GM12864 (cell line): ENCODE data around the gene DLGAP1.

ENCODE experiments used
- DNase-seq: peaks from one replicate; pipeline ENCODE4 v3.0.0-alpha.2; 2011; ENCODE audit warnings: low read depth
- H3K4me3 ChIP-seq: 2 replicates; pipeline ENCODE4 v1.5.1; 2011; ENCODE audit warnings: mild to moderate bottlenecking, low read depth, low read length, control low read depth
- TF ChIP-seq, protein P1 (sequence below): IDR thresholded peaks from 2 replicates; pipeline ENCODE4 v1.5.1; 2011; ENCODE audit warnings: low read depth, mild to moderate bottlenecking, moderate library complexity, low read length, control low read depth, inconsistent platforms; ENCODE audit errors: missing control alignments

The DLGAP1 gene

DNA sequence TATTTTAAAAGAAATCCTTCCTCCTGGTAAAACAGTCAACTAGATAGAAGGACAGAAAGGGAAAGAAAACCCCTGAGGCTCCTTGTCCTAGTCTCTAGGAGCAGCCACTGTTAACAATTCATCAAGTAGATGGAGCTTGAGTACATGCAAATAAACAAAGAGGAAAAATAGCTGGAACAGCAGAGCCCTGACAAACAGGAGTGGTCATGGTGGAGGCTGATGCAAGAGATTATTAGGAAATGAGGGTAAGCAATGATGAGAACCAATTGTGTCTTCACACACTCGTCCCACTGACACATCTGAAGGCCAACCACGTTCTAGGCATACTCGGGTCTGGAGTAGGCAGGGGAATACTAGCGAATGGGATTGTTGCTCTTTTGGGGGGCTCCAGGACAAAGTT, 9.2 kb downstream of the DLGAP1 start:
- no peak overlapping the region for H3K4me3 ChIP-seq
- TF ChIP-seq, protein P1, sequence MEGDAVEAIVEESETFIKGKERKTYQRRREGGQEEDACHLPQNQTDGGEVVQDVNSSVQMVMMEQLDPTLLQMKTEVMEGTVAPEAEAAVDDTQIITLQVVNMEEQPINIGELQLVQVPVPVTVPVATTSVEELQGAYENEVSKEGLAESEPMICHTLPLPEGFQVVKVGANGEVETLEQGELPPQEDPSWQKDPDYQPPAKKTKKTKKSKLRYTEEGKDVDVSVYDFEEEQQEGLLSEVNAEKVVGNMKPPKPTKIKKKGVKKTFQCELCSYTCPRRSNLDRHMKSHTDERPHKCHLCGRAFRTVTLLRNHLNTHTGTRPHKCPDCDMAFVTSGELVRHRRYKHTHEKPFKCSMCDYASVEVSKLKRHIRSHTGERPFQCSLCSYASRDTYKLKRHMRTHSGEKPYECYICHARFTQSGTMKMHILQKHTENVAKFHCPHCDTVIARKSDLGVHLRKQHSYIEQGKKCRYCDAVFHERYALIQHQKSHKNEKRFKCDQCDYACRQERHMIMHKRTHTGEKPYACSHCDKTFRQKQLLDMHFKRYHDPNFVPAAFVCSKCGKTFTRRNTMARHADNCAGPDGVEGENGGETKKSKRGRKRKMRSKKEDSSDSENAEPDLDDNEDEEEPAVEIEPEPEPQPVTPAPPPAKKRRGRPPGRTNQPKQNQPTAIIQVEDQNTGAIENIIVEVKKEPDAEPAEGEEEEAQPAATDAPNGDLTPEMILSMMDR = no peak
- DNase-seq = no peak

DNA sequence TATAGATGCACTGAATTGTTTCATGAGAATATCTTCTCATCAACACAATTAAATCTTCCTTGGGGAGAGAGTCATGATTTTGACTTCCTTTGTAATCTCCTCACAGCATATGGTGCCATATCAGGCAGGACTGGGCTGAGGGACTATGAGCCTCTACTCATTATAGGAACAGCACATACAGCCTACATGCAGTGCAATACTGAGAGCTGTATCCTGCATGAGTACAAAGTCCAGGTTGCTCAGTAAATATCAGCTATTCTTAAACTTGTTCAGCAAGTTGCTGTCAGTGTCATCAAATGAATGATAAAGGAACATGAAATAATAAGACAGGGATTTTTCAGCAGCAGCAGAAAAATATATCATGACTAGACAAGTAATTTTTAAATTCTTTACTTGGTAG, 10.8 kb downstream of the DLGAP1 start:
- H3K4me3 ChIP-seq = no peak overlapping the region
- TF ChIP-seq, protein P1 = no peak
- DNase-seq = no peak

DNA sequence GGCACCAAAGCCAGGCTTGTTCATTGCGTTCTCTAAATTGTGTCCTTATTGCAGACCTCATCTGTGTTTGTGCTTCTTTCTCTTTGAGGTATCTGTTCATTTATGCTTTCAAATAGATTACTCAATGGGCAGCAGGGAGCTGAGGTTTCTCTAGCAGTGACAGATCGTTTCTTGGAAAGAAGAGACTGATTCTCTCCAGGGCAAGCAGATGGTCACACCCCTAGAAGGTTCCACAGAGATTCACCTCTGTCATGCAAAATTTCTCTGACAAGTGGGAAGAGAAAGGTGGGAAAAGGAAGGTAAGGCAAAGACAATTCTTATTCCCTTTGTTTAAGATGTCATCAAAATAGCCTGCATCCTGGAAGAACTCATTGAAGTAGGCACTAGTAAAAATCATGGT, 14.0 kb downstream of the DLGAP1 start:
- no peak overlapping the region for H3K4me3 ChIP-seq
- no peak for DNase-seq
- TF ChIP-seq, protein P1 = no peak

DNA sequence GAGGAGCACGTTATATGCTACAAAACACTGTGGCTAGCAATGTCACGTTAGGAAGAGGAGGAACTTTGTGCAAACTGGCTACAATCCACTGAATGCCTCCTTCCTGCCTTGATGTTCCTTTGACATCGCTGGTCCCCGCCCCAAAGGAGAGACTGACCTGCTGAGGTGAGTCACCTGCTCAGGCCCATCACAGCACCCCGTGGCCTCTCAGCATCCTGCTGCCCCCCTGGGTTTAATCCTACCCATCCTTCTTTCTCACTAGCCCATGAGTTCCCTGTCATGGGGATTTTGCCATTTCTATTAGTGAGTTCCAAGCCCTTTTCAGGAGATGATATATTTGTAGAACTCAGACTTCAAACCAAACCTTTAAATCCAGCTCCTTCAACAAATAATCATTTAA, 16.2 kb downstream of the DLGAP1 start:
- TF ChIP-seq, protein P1 = no peak
- DNase-seq = no peak
- H3K4me3 ChIP-seq = no peak overlapping the region

DNA sequence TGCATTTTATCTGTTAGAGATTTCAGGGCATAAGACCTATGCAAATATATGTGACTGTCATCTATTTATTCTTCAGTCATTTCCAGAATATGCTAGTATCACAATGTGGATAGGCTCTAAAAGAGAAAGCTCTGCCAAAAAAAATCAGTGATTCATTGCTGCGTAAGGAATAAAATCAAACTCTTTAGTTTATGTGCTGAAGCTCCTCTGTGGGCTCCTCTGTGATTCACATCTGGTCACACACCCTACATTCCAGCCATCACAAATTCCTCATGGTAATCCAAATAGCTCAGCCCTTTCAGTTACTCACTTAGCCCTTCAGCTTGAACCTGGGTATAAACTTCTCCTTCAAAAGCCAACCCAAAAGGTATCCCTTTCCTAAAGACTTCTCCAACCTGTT, 21.4 kb downstream of the DLGAP1 start:
- H3K4me3 ChIP-seq = no peak overlapping the region
- TF ChIP-seq, protein P1 = no peak
- DNase-seq = no peak

DNA sequence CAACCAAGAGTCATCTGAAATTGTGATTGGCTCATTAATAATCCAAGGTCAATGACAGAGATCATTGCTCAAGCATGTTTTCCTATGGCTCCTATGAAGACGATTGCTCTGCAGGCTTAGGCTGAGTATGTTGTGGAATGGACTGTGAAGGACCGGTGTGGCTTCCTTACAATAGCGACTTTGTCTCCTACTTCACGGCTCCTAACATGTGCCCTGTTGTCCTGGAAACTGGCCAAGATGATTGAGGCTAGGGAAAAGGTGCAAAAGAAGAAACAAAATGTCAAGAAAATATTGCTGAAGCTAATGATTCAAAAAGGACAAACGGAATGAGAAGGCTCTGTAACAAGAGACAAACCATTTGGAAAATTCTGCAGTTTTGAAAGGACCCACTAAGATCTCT, 24.3 kb downstream of the DLGAP1 start:
- no peak overlapping the region for H3K4me3 ChIP-seq
- DNase-seq = no peak
- TF ChIP-seq, protein P1 = no peak

DNA sequence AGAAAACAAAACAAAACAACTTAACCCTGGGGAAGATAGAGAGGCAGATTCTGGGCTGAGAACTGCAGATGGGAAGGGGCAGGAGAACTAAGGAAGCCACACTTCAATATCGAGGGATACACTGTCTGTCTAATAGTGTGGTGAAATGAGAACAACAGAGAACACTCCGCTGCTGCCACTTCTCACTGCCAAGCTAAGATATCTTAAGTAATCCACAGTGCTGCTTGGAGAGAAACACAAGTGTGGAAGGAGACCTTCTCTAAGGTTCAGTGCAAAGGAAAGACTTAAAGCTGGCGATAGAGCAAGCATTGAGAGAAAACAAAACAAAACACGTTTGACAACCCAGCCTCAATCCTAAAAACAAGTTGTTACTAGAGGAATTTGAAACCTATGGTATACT, 37.4 kb downstream of the DLGAP1 start:
- TF ChIP-seq, protein P1 = no peak
- H3K4me3 ChIP-seq = no peak overlapping the region
- no peak for DNase-seq
